ENCODE measurements around the gene UBE2Z. TPM values are rescaled to one million over a fixed set of nuclear protein-coding genes. Genes with fewer than 3 reads are reported as not detected.

UBE2Z gene
- polyA plus RNA-seq, 3 donors, result 35.8 to 44.7 (median 40.0) TPM

DNA sequence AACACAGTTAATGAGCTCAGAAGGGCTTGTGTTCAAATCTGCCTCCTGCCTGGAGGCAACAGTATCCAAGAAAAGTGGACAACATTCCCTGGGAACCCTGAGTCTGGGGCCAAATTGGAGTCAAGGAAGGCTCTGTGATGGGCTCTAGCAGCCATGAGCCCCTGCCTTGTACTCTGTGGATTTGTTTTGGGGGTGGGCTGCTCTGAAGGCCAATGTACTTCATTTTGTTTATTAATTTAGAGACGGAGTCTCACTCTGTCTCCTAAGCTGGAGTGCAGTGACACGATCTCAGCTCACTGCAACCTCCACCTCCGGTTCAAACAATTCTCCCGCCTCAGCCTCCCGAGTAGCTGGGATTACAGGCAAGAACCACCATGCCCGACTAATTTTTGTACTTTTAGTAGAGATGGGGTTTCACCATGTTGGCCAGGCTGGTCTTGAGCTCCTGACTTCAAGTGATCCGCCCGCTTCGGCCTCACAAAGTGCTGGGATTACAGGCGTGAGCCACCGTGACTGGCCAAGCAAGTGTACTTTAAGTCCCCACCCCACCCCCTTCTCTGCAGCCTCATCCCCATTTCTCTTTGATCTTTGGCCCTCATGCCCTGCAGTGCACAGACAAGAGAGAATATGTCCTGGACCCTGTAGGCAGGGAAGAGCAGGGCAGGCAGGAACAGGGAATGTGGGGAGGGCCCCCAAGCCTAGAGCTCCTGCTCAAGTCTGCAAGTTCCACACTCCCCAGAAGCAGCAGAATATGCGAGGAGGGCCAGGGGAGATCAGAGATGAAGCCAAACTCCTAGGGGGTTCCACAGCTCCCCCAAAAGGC lies 62.9 kb downstream of the UBE2Z start:
- Histone ChIP-seq H3K9ac (ENCODE audit: insufficient read depth, low read length, poor library complexity, severe bottlenecking) (no peak overlapping the region), H3K79me2 (ENCODE audit: insufficient read depth, low read length) (no peaks in the 10 kb centered on the region), H3K36me3 (replicated peaks in 1 of 2; ENCODE audit: control insufficient read depth in 1 of 2, insufficient read depth in 2 of 2, low read length in 2 of 2) (no peaks in the 10 kb centered on the region), H4K20me1 (ENCODE audit: insufficient read depth, low read length) (no peaks in the 10 kb centered on the region), H3K9me3 (replicated peaks in 1 of 2; ENCODE audit: control insufficient read depth in 1 of 2, insufficient read depth in 1 of 2, low read length in 2 of 2) (no peaks in the 10 kb centered on the region), H3K4me2 (replicated peaks; ENCODE audit: extremely low read depth, low read length, poor library complexity, severe bottlenecking) (no peak overlapping the region), H3K4me1 (ENCODE audit: control insufficient read depth in 1 of 2, insufficient read depth in 2 of 2, low read length in 2 of 2) (no peaks in the 10 kb centered on the region), H2AFZ (ENCODE audit: insufficient read depth, low read depth, low read length, poor library complexity, severe bottlenecking) (no peak overlapping the region), H3K27me3 (ENCODE audit: control insufficient read depth in 2 of 2, insufficient read depth in 2 of 2, low read length in 2 of 2) (peaks cover 3 to 10% of the 10 kb centered on the region in 2 donors), H3K27ac (ENCODE audit: low read depth in 1 of 2, low read length in 2 of 2) (no peak overlapping the region), H3K4me3 (replicated peaks in 1 of 3; ENCODE audit: low read depth in 2 of 3, low read length in 3 of 3) (no peak overlapping the region)
- H3K27me3 Mint-ChIP-seq (ENCODE audit: low read depth in 3 of 3), result peaks cover 24 to 63% (median 47%) of the 10 kb centered on the region in 3 donors
- 97% methylated on average over 7 of the region's 12 CpGs for WGBS (ENCODE audit: insufficient coverage)
- TF ChIP-seq, protein P1, sequence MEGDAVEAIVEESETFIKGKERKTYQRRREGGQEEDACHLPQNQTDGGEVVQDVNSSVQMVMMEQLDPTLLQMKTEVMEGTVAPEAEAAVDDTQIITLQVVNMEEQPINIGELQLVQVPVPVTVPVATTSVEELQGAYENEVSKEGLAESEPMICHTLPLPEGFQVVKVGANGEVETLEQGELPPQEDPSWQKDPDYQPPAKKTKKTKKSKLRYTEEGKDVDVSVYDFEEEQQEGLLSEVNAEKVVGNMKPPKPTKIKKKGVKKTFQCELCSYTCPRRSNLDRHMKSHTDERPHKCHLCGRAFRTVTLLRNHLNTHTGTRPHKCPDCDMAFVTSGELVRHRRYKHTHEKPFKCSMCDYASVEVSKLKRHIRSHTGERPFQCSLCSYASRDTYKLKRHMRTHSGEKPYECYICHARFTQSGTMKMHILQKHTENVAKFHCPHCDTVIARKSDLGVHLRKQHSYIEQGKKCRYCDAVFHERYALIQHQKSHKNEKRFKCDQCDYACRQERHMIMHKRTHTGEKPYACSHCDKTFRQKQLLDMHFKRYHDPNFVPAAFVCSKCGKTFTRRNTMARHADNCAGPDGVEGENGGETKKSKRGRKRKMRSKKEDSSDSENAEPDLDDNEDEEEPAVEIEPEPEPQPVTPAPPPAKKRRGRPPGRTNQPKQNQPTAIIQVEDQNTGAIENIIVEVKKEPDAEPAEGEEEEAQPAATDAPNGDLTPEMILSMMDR (IDR thresholded peaks at IDR 0.05), result no peak
- DNase-seq, result no peak
- intact Hi-C loops (cut with micrococcal nuclease), result no loop called here
- H3K9me3 Mint-ChIP-seq, result no peaks in the 10 kb centered on the region
- peak overlapping the region in 1 of 2 donors; percentile 21 for H3K4me3 Mint-ChIP-seq
- peak overlapping the region in 1 of 7 donors; percentile 26 for H3K27ac Mint-ChIP-seq
- peaks cover 2% of the 10 kb centered on the region for H3K4me1 Mint-ChIP-seq
- H3K36me3 Mint-ChIP-seq, result no peaks in the 10 kb centered on the region

DNA sequence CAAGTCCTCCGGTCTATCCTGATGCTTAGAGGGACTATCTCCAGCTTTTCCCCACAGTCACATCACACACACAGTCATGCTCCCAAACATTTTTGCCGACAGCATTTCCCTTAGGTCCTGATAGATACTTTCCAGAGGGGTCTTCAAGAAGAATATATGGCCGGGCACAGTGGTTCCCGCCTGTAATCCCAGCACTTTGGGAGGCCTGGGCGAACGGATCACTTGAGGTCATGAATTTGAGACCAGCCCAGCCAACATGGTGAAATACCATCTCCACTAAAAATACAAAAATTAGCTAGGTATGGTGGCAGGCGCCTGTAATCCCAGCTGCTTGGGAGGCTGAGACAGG lies 64.5 kb downstream of the UBE2Z start:
- no peak overlapping the region for H3K4me2 ChIP-seq (replicated peaks; ENCODE audit: extremely low read depth, low read length, poor library complexity, severe bottlenecking)
- Mint-ChIP-seq H3K27ac (no peak overlapping the region), H3K27me3 (ENCODE audit: low read depth in 3 of 3) (peaks cover 26 to 62% (median 37%) of the 10 kb centered on the region in 3 donors), H3K9me3 (no peaks in the 10 kb centered on the region), H3K4me1 (peaks cover 2% of the 10 kb centered on the region), H3K36me3 (no peaks in the 10 kb centered on the region), H3K4me3 (no peak overlapping the region)
- no peak overlapping the region for H3K27ac ChIP-seq (ENCODE audit: low read depth in 1 of 2, low read length in 2 of 2)
- no peak overlapping the region for H3K9ac ChIP-seq (ENCODE audit: insufficient read depth, low read length, poor library complexity, severe bottlenecking)
- DNase-seq, result no peak
- H3K4me3 ChIP-seq (replicated peaks in 1 of 3; ENCODE audit: low read depth in 2 of 3, low read length in 3 of 3), result no peak overlapping the region
- H2AFZ ChIP-seq (ENCODE audit: insufficient read depth, low read depth, low read length, poor library complexity, severe bottlenecking), result no peak overlapping the region
- H3K27me3 ChIP-seq (ENCODE audit: control insufficient read depth in 2 of 2, insufficient read depth in 2 of 2, low read length in 2 of 2), result peaks cover 3 to 10% of the 10 kb centered on the region in 2 donors
- no peaks in the 10 kb centered on the region for H4K20me1 ChIP-seq (ENCODE audit: insufficient read depth, low read length)
- H3K36me3 ChIP-seq (replicated peaks in 1 of 2; ENCODE audit: control insufficient read depth in 1 of 2, insufficient read depth in 2 of 2, low read length in 2 of 2), result no peaks in the 10 kb centered on the region
- no peaks in the 10 kb centered on the region for H3K4me1 ChIP-seq (ENCODE audit: control insufficient read depth in 1 of 2, insufficient read depth in 2 of 2, low read length in 2 of 2)
- no peaks in the 10 kb centered on the region for H3K79me2 ChIP-seq (ENCODE audit: insufficient read depth, low read length)
- 71% methylated on average over 4 of the region's 7 CpGs for WGBS (ENCODE audit: insufficient coverage)
- no peaks in the 10 kb centered on the region for H3K9me3 ChIP-seq (replicated peaks in 1 of 2; ENCODE audit: control insufficient read depth in 1 of 2, insufficient read depth in 1 of 2, low read length in 2 of 2)
- TF ChIP-seq, protein P1 (IDR thresholded peaks at IDR 0.05), result no peak
- intact Hi-C loops (cut with micrococcal nuclease), result no loop called here

All from CD14-positive monocyte (primary cell).